Measurements from ENCODE around the gene NOC2L.
"Not testable (repeated sequence)": the region's sequence is repeated elsewhere in the genome, so short reads cannot be mapped to it uniquely, and the experiment has no call there.

NOC2L gene

GRCh38 chr1:962381-963300, 3.6 kb upstream of the NOC2L start:
- DNase-seq (ENCODE audit: low spot score) = no peak

DNA sequence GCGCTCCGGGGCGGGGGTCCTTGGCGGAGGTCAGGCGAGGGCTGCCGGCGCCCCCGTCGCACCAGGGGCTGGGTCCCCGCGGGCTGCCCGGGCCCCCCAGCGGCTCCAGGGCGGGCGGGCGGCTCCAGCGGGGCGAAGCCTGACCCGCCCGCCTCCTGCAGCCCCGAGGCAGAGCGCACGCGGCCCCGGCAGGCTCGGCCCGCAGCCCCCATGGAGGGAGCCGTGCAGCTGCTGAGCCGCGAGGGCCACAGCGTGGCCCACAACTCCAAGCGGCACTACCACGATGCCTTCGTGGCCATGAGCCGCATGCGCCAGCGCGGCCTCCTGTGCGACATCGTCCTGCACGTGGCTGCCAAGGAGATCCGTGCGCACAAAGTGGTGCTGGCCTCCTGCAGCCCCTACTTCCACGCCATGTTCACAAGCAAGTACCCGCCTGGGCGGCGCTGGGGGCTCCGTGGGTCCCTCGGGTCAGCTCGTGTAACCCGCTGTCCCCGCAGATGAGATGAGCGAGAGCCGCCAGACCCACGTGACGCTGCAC, 2.1 kb upstream of the NOC2L start:
- no peak for DNase-seq (ENCODE audit: low spot score)

DNA sequence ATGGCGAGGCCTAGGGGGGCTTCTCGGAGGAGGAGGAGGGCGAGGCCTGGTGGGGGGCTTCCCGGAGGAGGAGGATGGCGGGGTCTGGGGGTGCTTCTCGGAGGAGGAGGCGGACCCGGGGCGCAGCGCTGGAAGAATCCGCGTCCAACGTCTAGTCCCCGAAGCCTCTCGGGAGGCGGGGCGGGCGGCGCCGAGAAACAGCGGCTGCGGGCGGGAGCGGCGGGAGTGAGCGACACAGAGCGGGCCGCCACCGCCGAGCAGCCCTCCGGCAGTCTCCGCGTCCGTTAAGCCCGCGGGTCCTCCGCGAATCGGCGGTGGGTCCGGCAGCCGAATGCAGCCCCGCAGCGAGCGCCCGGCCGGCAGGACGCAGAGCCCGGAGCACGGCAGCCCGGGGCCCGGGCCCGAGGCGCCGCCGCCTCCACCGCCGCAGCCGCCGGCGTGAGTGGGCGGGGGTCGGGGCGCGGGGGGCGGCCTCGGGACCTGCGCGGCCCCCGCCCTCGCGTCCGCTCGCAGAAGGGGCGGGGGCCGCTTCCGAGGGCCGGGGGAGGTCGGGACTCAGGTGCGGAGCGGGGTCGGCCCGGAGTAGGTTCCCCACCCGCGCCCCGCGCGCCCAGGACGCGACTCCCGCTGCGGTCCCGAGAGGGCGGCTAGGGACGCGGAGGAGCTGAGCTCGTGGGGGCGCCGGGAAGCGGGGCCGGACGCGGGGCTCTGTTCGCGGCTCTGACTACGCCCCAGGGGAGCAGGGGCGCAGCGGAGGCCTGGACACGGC, 1.5 kb upstream of the NOC2L start, which contains the start of gene KLHL17:
TSS of gene KLHL17 (plus strand) at position 222 of the 769 bp plus-strand sequence. CDS start at position 332, 110 bp downstream.
- DNase-seq (ENCODE audit: low spot score) = peak; percentile 85

GRCh38 chr1:959731-960362, 791 bp upstream of the NOC2L start:
- no peak for DNase-seq (ENCODE audit: low spot score)

GRCh38 chr1:956636-957035, 2.4 kb downstream of the NOC2L start:
- DNase-seq (ENCODE audit: low spot score) = no peak

DNA sequence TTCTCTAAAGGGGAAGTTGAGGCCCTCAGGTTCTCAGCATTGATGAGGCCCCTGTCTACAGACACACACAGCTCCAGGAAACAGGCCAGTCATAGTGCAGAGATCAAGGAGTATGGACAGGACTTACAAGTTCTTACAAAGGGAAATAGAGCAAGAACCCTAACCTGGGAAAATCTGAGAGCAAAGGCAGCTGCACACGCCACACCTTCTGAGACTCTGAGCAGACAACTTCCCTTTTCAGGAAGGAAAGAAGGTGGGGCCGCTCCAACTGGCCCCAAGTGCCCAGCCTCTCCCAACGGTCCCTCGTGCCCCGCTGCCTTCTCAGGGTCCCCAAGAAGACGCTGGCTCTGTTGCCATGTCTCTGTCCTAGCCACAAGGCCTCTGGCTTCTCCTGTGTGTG, 3.6 kb downstream of the NOC2L start:
- no peak for DNase-seq (ENCODE audit: low spot score)

GRCh38 chr1:954927-955326, 4.1 kb downstream of the NOC2L start:
- DNase-seq (ENCODE audit: low spot score) = no peak

- DNase-seq (ENCODE audit: low spot score) = no peak
Observed at GRCh38 chr1:953524-954320, 5.3 kb downstream of the NOC2L start.

DNA sequence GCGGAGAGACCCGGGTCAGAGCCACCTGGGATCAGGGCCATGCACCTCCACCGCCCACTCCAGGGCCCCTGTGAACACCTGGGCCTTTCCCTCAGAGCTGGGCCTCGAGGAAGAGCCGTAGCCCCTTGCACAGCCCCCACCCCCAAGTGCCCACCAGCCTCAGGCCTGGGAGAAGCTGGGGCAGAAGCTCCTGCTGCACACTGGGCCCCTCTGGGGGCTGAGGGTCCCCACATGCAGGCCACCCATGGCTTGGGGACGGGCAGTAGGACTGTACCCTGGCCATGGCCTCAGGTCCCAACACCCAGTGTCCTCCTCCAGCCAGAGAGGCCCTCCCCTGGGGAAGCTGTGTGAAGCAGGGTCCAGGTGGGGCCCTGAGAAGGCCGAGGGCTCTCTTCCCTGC, 6.5 kb downstream of the NOC2L start:
- no peak for DNase-seq (ENCODE audit: low spot score)

DNA sequence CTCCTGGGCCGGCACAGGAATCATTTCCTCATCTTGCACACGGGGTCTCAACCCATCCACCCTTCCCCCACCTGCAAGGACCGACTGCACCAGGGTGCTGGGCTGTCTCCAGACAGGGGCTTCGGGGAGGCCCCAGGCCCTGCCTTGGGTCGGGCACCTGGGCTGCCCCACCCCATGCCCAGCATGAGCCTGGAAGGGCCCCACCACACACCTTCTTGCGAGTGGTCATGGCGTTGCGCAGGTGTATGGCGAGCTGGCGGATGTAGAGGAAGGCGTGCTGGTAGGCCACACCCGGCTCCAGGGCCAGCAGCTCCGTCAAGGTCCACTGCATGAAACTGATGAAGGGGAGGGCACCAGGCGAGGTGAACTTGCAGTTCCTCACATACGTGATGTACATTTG, 6.9 kb downstream of the NOC2L start:
- DNase-seq (ENCODE audit: low spot score) = no peak

- no peak for DNase-seq (ENCODE audit: low spot score)
Observed at GRCh38 chr1:951364-951763, 7.7 kb downstream of the NOC2L start.

- DNase-seq (ENCODE audit: low spot score) = no peak
Observed at GRCh38 chr1:950881-951280, 8.2 kb downstream of the NOC2L start.

GRCh38 chr1:950268-950667, 8.8 kb downstream of the NOC2L start:
- DNase-seq (ENCODE audit: low spot score) = no peak

GRCh38 chr1:947958-948357, 11.1 kb downstream of the NOC2L start:
- no peak for DNase-seq (ENCODE audit: low spot score)

DNA sequence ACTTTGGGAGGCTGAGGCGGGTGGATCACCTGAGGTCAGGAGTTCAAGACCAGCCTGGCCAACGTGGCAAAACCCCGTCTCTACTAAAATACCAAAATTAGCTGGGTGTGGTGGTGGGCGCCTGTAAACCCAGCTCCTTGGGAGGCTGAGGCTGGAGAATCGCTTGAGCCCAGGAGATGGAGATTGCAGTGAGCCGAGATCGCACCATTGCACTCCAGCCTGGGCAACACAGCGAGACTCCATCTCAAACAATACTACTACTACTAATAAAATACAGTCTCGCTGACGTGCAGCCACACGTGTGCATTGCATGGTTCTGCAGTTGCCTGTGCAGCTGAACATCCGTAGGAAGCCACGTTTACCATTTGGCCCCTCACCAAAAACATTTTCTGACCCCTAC, 12.2 kb downstream of the NOC2L start:
- not testable (repeated sequence) for DNase-seq (ENCODE audit: low spot score)

DNA sequence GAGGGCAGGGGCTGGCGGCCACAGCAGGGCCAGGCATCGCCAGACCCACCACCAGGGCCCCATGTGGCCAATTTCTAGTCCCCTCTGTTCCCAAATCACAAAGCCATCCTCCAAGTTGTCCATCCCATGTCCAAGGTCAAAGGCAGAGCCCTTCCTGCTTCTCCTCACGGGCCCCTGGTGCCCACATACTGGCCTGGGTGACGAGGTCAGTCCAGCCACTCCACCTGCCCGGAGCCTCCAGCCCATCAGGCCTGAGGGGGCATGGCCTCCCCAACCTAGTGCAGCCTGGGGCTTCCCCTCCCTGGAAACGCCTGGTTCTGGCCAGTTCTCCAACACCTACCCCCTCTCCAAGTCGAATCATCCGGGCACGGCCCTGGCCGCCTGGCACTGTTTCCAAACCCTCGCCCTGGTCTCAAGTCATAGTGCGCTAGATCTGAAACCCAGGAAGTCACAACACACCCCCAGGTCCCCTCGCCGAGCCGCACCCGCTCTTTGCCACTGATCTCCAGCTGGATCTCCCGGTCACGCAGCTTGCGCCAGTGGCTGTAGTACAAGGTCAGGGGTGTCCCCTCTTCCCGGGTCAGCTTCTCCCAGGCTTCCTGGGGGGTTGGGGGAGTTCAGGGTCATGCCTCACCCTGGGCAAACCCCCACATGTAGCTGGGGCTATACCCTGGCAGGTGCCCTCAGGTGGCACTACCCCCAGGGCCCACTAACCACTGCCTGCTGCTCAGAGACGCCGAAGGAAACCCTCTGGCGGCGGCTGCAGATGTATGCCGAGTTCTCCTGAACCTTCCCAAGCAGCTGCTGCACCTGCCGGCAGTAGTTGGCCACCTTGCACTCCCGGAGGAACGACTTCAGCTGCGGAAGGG, 13.1 kb downstream of the NOC2L start:
- no peak for DNase-seq (ENCODE audit: low spot score)

DNA sequence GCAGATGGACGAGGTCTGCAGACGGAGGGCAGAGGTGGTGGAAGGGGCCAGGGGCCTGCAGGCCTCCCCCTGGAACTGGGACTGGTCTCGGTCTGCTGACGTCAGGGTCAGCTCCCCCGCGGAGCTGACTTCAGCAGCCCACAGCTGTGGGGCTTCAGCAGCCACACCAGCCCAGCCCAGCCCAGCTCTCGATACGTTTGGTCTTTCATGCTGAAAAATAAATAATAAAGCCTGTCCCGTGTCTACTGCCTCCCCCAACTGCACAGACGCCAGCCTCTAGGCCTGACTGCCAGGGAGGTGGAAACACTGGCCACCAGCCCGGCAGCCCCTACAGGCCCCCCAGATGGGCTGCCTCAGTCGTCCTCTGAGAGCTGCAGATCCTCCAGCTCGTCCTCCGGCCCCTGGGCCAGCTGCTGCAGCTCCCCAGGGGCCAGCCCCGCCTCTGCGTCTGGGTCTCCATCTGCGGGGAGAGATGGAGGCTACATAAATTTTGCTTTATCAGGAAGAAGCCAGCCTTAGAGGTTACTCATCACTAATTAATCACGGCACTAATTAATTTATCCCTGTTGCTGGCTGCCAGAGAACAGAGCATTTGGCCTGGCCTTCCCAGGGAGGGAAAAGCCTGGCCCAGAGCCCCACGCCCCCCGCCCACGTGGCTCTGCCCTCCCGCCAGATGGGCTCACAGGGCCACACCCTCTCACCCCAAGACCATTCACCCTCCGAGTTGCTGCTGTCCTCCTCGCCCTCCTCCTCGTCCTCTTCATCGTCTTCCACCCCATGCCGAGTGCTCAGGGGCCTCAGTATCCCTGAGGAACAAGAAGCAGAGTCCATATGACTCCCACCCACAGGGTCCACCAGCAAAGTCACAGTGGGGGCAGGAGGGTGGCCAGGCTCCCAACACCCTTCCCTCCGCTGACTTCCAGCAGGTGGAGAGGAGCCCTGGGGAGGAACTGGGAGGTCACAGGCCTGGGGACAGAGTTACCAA, 14.4 kb downstream of the NOC2L start:
- peak; percentile 55 for DNase-seq (ENCODE audit: low spot score)

DNA sequence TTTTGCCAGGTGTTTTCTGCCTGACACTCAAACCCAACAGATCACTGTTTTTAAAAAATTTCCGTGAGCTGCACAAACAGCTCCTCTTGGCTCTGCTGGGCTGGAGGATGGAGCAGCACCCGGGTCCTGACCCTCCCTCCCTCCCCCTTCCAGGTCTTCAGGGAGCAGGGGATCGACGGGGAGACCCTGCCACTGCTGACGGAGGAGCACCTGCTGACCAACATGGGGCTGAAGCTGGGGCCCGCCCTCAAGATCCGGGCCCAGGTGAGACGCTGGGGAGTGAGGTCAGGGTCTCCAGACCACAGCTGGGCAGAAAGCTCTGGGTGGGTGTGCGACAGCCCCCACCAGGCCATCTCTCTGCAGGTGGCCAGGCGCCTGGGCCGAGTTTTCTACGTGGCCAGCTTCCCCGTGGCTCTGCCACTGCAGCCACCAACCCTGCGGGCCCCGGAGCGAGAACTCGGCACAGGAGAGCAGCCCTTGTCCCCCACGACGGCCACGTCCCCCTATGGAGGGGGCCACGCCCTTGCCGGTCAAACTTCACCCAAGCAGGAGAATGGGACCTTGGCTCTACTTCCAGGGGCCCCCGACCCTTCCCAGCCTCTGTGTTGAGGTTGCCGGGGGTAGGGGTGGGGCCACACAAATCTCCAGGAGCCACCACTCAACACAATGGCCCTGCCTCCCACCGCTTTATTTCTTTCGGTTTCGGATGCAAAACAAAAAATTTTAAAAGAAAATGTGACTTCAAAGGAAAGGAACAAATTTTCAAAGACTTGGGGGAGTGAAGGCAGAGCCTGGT, 15.3 kb downstream of the NOC2L start:
- DNase-seq (ENCODE audit: low spot score) = no peak
